ENCODE measurements around the gene HMX3.

DNA sequence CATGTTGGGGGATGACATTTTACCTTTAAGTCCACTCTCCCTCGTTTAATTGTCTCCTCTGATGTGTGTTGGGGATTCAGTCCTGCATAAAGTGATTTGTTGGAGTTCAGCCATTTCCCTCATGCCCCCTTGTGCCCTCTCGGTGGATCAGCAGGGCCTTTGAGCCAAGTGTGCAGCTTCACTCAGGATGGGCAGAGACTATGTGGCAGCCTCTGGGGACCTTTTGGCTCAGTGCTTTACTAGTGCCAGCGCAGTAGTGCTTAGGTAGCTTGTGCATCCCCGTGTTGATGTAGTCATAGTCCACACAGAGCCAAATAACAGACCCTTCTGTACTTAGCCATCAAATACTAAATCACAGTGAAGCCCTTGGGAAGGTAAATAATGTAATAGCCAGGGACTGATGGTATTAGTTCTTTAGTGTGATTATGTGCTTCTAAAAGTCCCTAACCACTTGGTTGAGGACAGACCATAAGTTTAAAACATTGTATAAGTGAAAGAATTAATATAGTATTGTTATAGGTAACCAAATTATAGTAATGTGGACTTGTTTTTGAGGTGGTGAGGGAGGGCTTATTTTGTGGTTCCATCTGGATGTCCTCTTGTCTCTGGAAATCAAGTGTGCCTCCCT lies 29.8 kb downstream of the HMX3 start:
- TF ChIP-seq CTCF (IDR thresholded peaks at IDR 0.05; ENCODE audit: extremely low read depth in 1 of 2, insufficient read depth in 1 of 2, low read depth in 1 of 2, low read length in 2 of 2): no peak
- TF ChIP-seq MAX (IDR thresholded peaks at IDR 0.05; ENCODE audit: insufficient read depth, insufficient read length): no peak
- TF ChIP-seq POLR2AphosphoS5 (IDR thresholded peaks at IDR 0.05; ENCODE audit: insufficient read depth, low read depth, low read length): no peak
- no peak for TF ChIP-seq EZH2 (IDR thresholded peaks at IDR 0.05; ENCODE audit: borderline replicate concordance, low read depth, low read length, severe bottlenecking)
- no peak for TF ChIP-seq POLR2A (IDR thresholded peaks at IDR 0.05; ENCODE audit: low read depth, low read length)
- TF ChIP-seq GATA2 (IDR thresholded peaks at IDR 0.05; ENCODE audit: insufficient read depth, insufficient read length, low read depth, low read length): no peak
- TF ChIP-seq FOS (IDR thresholded peaks at IDR 0.05; ENCODE audit: borderline replicate concordance, insufficient read depth, low read length): no peak
- TF ChIP-seq JUN (IDR thresholded peaks at IDR 0.05; ENCODE audit: borderline replicate concordance, insufficient read depth, insufficient read length, low read depth): no peak
